GM06990 (cell line): ENCODE data around the gene ARHGAP42.

ENCODE experiments used
- DNase-seq: peaks from one replicate; pipeline ENCODE4 v3.0.0-alpha.2; 2011; ENCODE audit not compliant: insufficient read length; ENCODE audit errors: extremely low read depth
- H3K27me3 ChIP-seq: replicated peaks from 2 replicates; pipeline ENCODE4 v1.6.0; 2011; ENCODE audit warnings: low read length; ENCODE audit not compliant: control insufficient read depth, insufficient read depth
- H3K36me3 ChIP-seq: 2 replicates; pipeline ENCODE4 v1.5.1; 2011; ENCODE audit warnings: low read length; ENCODE audit not compliant: control insufficient read depth, insufficient read depth
- H3K4me3 ChIP-seq: replicated peaks from 2 replicates; pipeline ENCODE4 v1.5.1; 2011; ENCODE audit warnings: low read depth, mild to moderate bottlenecking, control low read depth, low read length
- CTCF ChIP-seq: IDR thresholded peaks from 2 replicates; pipeline ENCODE4 v1.5.1; 2011; ENCODE audit warnings: low read length, control low read depth, mild to moderate bottlenecking, inconsistent platforms; ENCODE audit not compliant: insufficient read depth, poor library complexity, severe bottlenecking

The ARHGAP42 gene

DNA sequence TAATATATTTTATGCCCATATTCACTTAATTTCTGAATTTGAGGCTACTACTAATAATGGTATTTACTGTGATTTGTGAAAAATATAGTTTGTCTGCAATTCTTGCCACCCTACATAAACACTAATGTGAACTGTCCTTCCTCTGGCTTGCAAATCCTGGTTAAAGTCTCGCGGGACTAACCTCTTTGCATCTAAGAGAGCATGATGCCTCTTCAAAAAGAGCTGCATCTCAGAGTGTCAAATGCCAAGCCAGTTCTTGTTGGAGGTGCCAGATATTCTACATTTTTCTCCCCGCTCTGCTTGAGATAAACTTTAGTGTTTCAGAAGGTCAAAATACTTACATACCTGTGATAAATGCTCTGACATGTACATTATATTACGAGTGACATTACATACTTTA is 2.1 kb downstream of the ARHGAP42 start:
- TF ChIP-seq CTCF, result no peak
- H3K4me3 ChIP-seq, result no peak overlapping the region
- no peak for DNase-seq

GRCh38 chr11:100691896-100692653 is 5.0 kb downstream of the ARHGAP42 start:
- H3K27me3 ChIP-seq, result no peaks in the 10 kb centered on the region
- H3K4me3 ChIP-seq, result no peak overlapping the region
- DNase-seq, result no peak
- no peaks in the 10 kb centered on the region for H3K36me3 ChIP-seq
- TF ChIP-seq CTCF, result no peak

More for the DNA sequence above, 2.1 kb downstream of the ARHGAP42 start:
- Histone ChIP-seq H3K27me3 (no peaks in the 10 kb centered on the region), H3K36me3 (no peaks in the 10 kb centered on the region)

DNA sequence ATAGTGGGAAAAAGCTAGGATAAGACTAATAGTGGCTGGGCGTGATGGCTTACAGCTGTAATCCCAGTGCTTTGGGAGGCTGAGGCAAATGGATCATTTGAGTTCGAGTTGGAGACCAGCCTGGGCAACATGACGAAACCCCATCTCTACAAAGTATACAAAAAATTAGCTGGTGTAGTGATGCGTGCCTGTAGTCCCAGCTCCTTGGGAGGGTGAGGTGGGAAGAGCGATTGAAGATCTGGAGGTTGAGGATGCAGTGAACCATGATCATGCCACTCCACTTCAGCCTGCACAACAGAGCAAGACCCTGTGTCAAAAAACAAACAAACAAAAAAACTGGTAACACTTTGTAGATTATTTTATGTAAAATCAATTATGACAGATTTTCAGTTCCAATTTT is 8.8 kb downstream of the ARHGAP42 start:
- Histone ChIP-seq H3K36me3 (no peaks in the 10 kb centered on the region), H3K27me3 (no peaks in the 10 kb centered on the region), H3K4me3 (no peak overlapping the region)
- no peak for DNase-seq
- TF ChIP-seq CTCF, result no peak

GRCh38 chr11:100703139-100703538 is 16.1 kb downstream of the ARHGAP42 start:
- DNase-seq, result no peak
- Histone ChIP-seq H3K4me3 (no peak overlapping the region), H3K36me3 (no peaks in the 10 kb centered on the region), H3K27me3 (no peaks in the 10 kb centered on the region)
- no peak for TF ChIP-seq CTCF

DNA sequence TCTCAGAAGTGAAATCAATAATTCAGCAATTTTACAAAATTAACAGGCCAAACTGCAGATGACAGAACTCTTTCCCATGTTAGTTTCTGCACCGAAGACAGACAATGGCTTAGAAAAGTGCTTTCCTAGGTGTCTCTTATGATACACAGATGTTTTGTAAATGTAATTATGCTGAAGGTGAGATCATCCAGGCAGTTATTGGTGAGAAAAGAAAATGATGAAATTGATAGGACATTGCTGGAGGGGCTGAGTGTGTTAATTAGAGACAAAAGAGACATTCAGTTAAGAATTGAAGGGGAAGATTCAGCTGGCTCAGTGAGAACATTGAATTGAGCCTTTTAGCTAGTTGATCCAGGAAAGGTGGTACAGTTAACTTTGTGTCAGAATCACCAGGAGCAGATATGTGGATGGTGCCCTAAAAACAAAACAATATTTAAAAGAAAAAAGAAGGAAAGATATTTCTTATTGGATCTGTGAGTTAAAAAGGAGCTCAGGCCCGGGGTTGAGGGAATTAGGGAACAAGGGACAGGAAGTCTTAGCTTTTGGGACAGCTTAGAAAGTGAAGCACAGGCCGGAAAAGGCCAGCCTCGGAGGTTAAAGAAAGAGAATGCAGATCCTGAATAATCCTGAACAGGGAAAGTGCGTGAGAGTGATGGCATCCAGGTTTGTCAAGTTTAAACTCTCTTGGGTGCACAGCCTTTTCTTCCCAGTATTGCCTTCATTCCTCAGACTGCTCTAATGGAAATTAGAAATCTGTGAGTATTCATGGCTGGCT is 16.9 kb downstream of the ARHGAP42 start:
- H3K4me3 ChIP-seq, result no peak overlapping the region
- no peak for TF ChIP-seq CTCF
- H3K36me3 ChIP-seq, result no peaks in the 10 kb centered on the region
- no peaks in the 10 kb centered on the region for H3K27me3 ChIP-seq
- DNase-seq, result no peak
